Ramos (cell line): ENCODE results near the gene NFATC1.

Source experiments
- in situ Hi-C: fragments of 300-500 bp; cut with MboI; formaldehyde crosslinking; loops from one replicate; pipeline ENCODE4 v1.14.3; 2022; ENCODE audit warnings: low sequenced_read_pairs; ENCODE audit not compliant: unreplicated experiment

Gene NFATC1

DNA sequence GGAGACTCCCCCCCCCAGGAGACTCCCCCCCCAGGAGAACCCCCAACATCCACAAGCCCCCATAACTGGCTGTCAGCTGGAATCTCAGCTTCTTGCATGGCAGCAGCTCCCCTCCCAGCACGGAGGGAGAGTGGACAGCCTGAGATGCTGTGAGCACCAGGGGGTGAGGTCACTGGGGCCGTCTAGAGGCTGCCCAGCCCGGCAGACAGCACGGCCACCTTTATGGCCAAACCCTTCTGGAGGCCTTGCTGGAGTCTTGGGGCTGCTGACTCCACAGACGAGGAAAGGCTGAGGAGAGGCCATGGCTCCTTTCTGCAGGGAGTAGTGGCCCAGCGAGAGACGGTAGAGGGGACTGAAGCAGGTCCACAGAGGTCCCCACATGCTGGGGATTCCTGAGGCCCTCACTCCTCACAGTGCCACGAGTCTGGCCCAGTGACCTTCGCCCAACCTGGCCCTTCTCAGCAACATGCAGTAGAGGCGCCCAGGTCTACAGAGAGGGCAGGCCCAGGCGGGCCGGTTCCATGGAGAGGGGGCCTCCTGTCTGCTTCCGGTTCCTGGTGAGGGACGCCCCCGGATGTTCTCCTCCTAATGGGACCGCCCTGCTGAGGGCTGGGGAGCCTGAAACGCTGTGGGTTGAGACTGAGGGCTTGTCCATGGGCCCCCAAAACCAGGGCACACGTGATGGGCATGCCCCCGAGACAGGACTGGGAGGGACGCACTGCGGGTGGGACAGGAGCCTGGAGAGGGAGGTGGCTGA is 161.3 kb downstream of the NFATC1 start:
- in situ Hi-C loops = no loop called here

DNA sequence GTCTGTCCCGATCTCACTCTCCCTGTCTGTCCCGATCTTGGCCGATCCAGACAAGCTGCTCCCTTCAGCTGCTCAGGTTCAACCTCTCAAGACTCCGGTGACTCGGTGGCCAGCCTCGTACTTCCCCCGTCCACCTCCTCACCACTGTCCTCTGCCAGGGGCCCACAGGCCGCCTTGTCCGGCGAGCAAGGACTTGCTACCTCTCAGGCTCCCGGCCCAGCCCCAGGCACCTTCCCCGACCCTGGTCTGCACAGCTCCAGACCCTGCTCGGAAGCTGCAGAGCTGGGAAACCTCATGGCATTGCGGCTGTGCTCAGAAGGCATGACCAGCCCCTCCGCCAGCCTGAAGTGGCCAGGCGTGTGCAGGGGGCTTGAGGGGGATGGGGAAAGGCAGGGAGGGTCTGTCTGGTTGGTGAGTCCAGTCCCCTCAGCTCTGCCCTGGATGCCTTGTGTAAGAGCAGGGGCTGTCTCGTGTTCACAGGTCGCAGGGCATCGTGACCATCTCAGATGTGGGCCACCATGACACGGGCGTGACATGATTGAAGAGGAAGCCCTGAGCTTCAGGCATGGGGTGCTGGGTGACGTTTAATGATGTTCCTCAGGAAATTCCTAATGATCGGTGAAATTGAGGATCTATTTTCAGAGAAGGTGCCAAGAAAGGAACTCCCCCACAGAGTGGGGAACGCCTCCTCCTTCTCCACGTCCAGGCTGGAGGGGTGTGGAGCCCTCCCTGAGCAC is 162.6 kb downstream of the NFATC1 start:
- in situ Hi-C loops = no loop called here

DNA sequence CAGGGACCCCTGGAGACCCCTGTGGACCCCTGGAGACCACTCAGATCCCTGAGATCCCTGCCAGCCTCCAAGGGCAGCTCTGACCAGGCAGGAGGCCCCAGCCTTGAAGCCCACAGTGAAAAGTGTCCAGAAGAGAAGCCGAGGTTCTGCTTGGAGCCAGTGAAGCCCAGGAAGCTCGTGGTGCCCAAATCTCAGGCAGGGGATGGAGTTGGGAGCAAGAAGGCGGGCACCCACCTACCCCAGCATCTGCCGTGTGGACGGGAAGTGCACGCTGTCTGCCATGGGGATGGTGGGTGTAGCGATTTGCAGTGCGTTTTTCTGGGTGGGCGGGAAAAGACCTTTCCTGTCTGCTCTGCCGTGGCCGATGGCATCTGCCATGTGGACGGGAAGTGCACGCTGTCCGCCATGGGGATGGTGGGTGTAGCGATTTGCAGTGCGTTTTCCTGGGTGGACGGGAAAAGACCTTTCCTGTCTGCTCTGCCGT is 163.2 kb downstream of the NFATC1 start:
- in situ Hi-C loops = no loop called here

DNA sequence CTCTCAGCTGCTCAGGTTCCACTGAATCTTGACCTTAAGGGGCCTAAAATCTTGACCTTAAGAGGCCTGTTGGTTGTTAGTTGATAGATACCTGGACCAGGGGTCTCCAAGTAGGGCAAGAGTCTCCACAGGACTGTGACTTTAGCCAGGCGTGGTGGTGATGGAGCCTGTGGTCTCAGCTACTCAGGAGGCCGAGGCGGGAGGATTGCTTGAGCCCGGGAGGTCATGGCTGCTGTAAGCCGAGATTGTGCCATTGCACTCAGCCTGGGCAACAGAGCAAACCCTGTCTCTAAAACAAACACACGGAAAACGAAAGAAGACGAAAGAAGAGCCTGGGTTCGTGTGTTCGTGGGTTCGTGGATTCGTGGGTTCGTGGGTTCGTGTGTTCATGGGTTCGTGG is 163.7 kb downstream of the NFATC1 start:
- in situ Hi-C loops = no loop called here

DNA sequence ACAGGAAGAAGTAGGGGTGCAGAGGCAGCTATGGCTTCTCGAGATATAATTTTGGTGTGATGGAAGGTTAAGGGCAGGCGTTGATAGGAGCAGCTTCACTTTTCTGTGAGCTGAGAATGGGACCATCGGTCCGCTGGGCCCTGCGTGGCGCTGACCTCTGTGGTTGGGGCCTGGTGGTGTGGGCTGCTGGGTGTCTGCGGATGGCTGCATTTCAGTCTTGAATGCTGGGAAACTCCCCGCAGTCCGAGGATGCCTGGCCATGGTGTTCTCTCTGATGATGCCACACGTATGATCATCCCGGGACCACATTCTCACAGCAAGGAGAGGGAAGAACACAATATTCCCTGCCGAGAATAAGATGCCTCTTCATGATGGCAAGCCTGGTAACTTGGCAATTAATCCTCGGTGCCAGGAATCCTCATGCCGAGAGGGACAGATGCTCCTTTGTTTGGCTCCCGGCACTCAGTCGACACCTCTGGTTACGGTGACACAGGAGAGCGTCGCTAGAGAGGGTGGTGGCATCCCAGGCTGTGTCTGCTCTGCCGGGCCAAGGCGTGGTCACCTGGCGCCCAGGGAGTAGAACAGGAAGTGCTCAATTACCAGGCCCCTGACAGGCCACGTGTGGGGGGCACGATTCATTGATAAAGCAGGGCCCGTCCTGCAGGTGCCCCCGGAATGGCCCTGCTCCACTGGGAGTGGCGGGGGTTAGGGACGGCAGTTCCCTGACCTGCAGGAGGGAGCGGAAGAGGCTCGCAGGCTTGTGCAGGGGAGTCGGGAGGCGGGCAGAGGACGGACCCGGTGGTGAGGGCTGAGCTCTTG is 164.5 kb downstream of the NFATC1 start:
- in situ Hi-C loops = no loop called here

DNA sequence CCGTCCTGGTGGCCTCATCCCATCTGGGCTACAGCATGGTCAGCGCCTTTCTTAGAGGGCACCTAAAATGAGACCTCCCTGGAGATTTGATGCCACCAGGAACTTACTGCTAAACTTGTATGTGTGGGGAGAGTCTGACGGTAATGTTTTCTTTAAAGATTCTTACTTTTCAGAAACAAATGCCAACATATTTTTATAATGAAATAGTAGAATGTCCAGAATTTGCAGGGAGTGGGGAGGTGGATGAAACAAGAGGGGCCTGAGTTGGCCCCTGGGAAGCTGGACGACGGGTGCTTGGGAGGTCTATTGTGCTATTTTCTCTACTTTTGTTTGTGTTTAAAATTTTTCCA is 165.1 kb downstream of the NFATC1 start:
- in situ Hi-C loops = no loop called here

DNA sequence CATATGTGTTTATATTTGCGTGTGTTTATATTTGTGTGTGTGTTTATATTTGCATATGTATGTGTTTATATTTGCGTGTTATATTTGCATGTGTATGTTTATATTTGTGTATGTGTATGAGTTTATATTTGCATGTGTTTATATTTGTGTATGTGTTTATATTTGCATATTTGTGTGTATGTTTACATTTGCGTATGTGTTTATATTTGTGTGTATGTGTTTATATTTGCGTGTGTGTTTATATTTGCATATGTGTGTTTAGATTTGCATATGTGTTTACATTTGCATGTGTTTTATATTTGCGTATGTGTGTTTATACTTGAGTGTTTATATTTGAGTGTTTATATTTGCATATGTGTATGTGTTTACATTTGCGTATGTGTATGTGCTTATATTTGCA is 168.2 kb downstream of the NFATC1 start:
- in situ Hi-C loops = no loop called here

DNA sequence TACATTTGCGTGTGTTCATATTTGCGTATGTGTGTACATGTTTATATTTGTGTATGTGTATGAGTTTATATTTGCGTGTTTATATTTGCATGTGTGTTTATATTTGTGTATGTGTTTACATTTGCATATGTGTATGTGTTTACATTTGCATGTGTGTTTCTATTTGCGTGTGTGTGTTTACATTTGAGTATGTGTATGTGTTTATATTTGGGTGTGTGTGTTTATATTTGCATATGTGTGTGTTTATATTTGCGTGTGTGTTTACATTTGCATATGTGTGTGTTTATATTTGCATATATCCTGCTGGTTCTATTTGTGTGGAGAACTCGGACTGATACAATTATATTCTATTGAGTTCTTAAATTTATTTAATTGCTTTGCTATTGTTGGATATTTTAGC is 168.7 kb downstream of the NFATC1 start:
- in situ Hi-C loops = no loop called here

DNA sequence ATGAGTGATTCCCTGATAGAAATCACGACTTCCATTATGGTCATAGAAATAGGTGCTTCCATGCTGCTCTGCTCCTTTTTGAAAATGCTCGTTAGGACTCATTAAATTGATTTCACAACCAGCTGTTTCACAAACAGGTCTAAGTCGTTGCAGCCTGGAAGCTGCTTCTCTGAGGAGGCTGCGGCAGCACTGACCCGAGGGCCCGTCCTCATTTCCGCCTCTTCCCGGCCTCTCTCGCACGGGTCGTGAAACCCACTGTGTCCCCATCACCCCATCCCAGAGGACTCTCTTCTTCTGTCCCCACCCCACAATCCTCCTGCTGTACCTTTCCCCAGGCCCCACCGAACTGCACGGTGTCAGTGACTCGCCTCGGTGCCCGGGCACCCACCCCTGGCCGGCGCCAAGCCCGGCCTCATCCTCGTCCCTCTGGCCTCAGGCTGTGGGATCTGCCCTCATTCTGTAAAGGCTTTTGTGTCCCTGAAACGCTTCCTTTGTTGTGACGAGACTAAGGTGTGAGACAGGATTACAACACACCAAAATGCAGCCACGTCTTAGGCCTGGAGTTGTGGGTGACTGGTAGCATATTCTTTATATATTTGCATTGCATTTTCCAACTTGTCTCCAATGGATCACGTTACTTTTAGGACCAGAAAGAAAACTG is 171.2 kb downstream of the NFATC1 start:
- in situ Hi-C loops = no loop called here

DNA sequence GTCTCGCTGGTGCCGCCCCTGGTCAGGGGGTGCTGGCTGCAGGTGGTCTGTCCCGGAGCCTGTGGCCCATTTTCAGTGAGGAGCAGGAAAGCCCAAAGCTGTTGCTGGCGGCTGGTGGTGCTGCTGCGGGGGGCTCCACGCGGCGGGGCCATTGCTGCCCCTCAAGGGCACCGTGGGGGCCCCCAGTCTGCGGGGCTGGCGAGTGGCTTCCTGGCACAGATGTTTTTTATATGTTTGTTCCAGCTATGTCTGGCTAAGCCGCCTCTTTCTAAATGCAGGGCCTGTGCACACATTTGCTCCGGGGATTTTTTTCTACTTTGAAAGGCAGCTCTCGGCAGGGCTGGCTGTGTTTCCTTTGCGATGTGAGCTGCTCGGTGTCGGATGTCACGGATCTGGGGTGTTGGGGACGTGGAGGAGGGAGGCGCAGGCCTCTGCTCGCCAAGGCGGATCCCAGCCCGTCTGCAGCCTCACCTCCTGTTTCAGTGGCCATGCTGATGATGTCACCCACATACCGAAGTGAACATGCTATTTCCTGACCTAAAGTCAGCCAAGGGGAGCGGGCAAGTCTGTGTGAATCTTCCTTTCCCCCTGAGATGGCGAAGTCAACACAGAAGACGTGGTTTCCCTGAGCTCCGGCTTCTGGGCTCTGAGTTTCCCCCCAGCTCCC is 171.9 kb downstream of the NFATC1 start:
- in situ Hi-C loops = no loop called here

DNA sequence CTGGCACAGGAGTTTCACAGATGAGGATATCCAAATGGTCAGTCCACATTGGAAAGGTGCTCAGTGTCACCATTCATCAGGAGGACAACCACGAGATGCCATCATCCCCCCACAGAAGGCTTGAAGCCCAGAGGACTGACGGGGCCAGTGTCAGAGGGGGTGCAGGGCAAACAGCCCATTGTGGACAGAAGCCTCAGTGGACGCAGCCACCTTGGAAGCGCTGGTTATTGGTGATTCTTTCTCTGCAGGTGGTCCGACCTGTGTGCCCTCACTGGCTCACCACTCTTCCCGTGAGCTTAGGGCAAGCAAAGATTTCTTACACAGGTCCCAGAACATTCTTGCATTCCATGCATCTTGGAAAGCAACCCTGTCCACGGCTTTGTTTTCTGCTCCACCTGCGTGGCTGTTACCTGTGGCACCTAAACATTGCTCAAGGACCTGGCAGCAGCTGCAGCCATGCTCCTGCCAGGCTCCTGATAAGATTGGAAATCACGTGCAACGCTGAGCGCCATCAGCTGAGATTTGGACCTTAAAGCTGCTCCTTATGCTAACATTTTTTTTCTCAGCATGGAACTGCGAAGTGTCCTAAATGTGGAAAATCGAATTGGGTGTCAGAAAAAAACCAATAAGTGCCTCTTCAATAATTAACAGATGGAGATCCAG is 172.9 kb downstream of the NFATC1 start:
- in situ Hi-C loops = no loop called here

DNA sequence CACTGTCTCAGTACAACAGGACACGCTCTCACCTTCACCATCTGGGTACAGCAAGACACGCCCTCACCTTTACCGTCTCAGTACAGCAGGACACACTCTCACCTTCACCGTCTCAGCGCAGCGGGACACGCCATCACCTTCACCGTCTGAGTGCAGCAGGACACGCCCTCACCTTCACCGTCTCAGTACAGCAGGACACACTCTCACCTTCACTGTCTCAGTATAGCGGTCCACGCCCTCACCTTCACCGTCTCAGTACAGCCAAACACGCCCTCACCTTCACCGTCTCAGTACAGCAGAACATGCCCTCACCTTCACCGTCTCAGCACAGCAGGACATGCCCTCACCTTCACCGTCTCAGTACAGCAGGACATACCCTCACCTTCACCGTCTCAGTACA is 174.0 kb downstream of the NFATC1 start:
- in situ Hi-C loops = no loop called here

DNA sequence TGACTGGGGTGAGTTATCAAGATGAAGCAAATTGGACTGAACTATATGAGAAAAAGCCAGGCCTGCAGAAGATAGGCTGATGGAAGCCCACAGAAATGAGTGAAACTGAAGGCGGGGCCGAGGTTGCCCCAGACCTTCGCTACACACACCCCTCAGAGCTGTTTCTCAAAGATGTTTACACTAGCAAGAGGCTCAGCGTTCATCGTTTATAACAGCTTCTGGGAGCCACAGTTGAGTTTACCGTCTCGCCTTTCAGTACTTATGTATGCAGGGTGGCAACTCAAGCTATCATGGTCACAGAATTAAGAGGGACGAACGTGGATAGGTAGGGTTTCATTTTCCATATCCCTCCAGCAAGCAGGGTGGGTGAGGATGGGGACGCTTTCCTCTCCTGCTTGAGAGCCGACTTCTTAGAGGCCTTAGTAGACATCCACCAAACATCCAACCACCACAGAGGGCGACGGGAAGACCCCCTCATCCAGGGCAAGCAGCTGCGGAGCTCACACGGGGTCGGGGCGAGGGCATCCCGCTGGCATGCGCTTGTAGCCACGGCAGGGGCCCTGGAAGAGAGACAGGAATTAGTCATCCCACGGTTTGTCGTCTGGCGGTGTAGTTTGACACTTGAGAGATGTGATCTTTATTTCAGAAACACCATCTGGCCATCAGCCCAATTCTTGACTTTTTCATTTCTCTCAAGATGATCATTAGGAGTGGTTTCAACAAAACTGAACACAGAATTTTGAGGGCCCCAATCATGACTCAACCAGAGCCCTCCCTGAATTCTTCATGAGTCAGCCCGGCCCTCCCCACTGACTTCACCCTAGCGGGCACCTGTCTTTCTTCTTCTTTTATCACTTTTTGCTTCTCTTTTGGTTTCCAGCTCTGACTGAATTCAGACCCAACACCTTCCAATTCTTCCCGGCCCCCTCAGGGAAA is 174.8 kb downstream of the NFATC1 start:
- in situ Hi-C loops = no loop called here

DNA sequence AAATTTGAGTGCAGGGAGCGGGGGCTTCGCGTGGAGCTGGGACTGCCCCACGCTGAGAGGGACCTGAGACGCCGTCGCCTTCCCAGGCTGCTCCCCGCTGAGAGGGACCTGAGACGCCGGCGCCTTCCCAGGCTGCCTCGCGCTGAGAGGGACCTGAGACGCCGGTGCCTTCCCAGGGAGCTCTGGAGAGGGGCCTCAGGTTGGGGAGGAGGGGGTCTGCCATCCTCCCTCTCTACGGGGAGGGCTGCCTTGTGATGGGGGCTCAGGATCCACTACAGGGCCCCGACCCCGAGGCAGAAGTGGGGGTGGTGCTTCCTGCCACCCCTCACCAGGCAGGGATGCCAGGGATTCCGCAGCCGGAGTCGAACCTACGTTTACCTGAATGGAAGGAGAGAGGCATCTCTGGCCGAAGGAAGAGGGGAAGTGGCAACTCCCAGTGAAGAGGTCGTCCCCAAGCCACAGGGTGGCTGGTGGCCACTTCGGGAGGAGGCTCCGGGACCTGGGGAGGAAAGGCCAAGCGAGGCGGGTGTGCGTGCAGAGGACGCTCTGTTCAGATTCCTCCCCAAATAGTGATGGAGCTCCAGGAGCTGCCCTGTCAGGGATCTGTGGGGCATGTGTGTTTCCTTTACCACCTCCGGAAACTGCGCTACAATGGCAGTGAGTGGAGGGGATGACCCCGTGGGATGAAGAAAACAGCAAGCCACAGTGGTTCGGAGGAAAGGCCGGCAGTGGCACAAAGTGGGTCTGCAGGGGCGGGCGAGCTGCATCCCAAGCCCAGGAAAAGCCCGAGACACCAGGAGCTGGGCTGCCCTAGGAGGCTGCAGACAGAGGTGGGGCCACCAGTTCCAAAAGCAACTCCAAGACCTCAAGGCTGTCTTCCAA is 175.7 kb downstream of the NFATC1 start:
- in situ Hi-C loops = no loop called here

DNA sequence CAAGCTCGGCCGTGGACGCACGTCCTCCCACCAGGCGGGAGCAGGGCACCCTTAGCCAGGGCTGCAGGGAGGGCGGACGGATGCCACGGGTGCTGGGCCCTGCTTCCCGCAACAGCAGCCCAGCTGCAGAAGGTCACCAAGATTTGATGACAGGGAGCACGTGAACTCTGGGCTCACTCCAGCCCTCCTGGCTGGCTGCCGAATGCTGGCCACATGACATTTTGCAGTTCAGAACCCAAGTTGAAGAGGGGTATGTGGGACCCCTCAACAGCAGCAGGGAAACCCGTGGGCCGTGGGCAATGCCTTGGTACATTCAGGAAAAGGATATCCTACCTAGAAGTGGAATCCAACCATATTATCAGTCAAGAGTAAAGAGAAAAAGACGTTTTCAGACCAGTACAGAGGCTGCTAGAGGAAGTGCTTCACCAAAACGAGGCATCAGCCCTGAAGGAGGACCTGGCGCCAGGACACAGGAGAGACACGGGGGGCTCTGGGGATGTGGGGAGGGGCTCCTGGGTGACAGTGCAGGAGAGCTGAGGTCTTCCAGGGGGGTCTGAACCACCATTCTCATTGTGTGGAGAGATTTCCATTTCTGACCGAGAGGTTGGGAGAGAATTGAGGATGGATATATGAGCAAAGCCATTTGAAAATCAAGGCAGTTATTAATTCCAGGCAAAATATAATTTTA is 176.5 kb downstream of the NFATC1 start:
- in situ Hi-C loops = no loop called here

DNA sequence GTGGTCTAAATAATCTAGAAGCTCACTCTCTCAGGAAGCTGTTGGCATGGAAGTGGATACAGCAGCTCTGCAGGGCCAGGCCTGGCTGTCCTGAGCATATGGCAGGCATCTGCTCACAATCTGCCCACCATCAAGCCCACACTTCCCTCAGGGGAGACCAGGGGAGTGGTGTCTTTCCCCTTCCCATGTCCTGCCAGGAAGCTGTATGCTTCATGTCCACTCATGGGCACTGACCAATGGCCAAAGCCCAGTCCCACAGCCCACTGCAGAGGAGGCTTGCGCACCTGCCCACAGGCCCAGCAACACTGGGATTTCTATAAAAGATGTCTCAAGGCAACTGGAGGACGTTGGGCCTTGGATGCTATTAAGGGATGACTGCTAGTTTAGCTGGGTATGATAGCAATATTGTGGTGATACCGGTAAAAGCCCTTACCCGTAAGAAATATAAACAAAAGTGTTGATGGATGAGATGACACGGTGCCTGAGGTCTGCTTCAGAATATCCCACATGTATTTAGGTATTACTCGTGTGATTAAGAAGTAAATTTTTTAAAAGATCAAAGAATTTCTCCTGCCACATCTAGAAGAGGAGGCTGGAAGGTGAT is 177.2 kb downstream of the NFATC1 start:
- in situ Hi-C loops = no loop called here
